ENCODE measurements around the gene CPVL. TPM values are rescaled to one million over a fixed set of nuclear protein-coding genes. Genes with fewer than 3 reads are reported as not detected.

Gene CPVL
- total RNA-seq, 2 donors from 2014 or later = 32.4 to 53.3 TPM

DNA sequence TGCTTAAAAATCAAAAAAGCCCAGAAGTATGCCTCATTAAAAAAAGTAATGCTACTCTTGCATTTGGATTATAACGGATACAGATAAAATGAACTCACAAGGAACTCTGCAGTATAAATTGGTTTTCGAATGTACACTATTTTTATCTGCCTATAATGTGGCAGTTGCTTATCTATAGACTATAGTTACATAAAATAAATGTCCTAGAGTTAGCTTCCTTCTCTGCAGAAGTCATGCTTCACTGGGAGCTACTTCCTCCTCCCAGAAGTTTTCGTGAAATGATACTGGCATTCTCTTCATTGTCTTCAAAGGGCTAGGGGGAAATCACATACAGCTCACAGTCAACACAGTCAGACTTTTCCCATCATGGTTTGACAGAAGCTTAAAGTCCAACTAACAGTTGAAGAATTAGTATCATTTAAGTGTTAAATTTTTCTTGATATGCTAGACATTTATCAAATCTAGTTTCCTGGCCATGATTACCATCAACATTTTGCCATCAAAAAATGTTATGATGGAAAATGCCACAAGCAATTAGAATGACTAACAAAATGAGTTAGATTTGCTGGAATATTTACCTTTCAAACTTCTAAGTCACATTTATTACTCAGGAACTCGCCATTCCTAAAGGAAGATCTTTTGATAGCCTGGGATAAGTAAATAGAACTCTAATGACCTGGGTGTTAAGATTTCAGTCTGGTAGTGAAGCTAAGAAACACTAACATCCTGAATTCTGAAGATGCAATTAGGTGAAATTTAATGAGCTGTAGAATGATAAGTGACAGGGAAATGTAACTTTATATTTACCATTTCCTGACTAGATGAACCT lies 100.9 kb downstream of the CPVL start:
- no peak overlapping the region for H3K4me3 Mint-ChIP-seq
- Histone ChIP-seq H3K4me3 (ENCODE audit: low read length) (no peak overlapping the region), H3K9ac (ENCODE audit: extremely low read depth, low read length, poor library complexity, severe bottlenecking) (no peak overlapping the region), H3K9me3 (ENCODE audit: control insufficient read depth, low read length) (peaks cover 18% of the 10 kb centered on the region), H3K36me3 (ENCODE audit: control insufficient read depth, insufficient read depth, low read length) (no peaks in the 10 kb centered on the region), H3K4me1 (ENCODE audit: control insufficient read depth, insufficient read depth, low read length) (peaks cover 14% of the 10 kb centered on the region), H3K27me3 (ENCODE audit: control insufficient read depth, insufficient read depth, low read length, poor library complexity, severe bottlenecking) (no peaks in the 10 kb centered on the region), H3K27ac (ENCODE audit: low read depth, low read length) (no peak overlapping the region)
- TF ChIP-seq, protein P1, sequence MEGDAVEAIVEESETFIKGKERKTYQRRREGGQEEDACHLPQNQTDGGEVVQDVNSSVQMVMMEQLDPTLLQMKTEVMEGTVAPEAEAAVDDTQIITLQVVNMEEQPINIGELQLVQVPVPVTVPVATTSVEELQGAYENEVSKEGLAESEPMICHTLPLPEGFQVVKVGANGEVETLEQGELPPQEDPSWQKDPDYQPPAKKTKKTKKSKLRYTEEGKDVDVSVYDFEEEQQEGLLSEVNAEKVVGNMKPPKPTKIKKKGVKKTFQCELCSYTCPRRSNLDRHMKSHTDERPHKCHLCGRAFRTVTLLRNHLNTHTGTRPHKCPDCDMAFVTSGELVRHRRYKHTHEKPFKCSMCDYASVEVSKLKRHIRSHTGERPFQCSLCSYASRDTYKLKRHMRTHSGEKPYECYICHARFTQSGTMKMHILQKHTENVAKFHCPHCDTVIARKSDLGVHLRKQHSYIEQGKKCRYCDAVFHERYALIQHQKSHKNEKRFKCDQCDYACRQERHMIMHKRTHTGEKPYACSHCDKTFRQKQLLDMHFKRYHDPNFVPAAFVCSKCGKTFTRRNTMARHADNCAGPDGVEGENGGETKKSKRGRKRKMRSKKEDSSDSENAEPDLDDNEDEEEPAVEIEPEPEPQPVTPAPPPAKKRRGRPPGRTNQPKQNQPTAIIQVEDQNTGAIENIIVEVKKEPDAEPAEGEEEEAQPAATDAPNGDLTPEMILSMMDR (conservative IDR thresholded peaks at IDR 0.05) = no peak
- H3K36me3 Mint-ChIP-seq (ENCODE audit: low read depth) = peaks cover 4% of the 10 kb centered on the region
- no peak overlapping the region for H3K27ac Mint-ChIP-seq
- peaks cover 20% of the 10 kb centered on the region for H3K9me3 Mint-ChIP-seq
- DNase-seq = no peak
- H3K27me3 Mint-ChIP-seq (ENCODE audit: insufficient read depth) = peaks cover 3% of the 10 kb centered on the region
- H3K4me1 Mint-ChIP-seq = peaks cover 53% of the 10 kb centered on the region
- WGBS, 2 experiments (ENCODE audit: insufficient coverage in 1 of 2, insufficient read length in 1 of 2) = 91 to 100% methylated on average over 1 to 4 of the region's 4 CpGs

DNA sequence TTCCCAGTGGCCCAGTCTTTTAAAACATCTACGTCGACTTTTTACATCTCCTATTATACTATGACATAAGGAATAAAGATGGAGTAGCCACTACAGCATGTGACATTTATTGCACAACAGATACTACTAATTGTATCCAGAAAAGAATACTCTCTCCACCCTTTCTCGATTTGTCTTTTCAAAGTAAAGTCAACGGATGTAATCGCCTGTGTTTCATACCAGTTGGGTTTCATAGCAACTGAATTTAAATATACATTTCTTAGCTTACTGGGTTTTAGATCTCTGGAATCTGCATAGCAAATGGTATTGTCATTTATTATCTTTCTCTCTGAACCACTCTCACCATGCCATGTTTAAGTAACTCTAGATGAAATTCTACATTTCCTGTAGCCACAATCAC lies 101.8 kb downstream of the CPVL start:
- WGBS, 2 experiments (ENCODE audit: insufficient coverage in 1 of 2, insufficient read length in 1 of 2) = 90 to 94% methylated on average over 2 to 5 of the region's 5 CpGs
- Mint-ChIP-seq H3K36me3 (ENCODE audit: low read depth) (peaks cover 4% of the 10 kb centered on the region), H3K9me3 (peaks cover 17% of the 10 kb centered on the region), H3K27ac (no peak overlapping the region), H3K4me3 (no peak overlapping the region), H3K27me3 (ENCODE audit: insufficient read depth) (peaks cover 3% of the 10 kb centered on the region), H3K4me1 (peaks cover 61% of the 10 kb centered on the region)
- H3K4me1 ChIP-seq (ENCODE audit: control insufficient read depth, insufficient read depth, low read length) = peaks cover 14% of the 10 kb centered on the region
- TF ChIP-seq, protein P1 (conservative IDR thresholded peaks at IDR 0.05) = no peak
- H3K9me3 ChIP-seq (ENCODE audit: control insufficient read depth, low read length) = peaks cover 18% of the 10 kb centered on the region
- DNase-seq = no peak
- H3K27me3 ChIP-seq (ENCODE audit: control insufficient read depth, insufficient read depth, low read length, poor library complexity, severe bottlenecking) = no peaks in the 10 kb centered on the region
- no peaks in the 10 kb centered on the region for H3K36me3 ChIP-seq (ENCODE audit: control insufficient read depth, insufficient read depth, low read length)
- H3K4me3 ChIP-seq (ENCODE audit: low read length) = no peak overlapping the region
- no peak overlapping the region for H3K9ac ChIP-seq (ENCODE audit: extremely low read depth, low read length, poor library complexity, severe bottlenecking)
- no peak overlapping the region for H3K27ac ChIP-seq (ENCODE audit: low read depth, low read length)

DNA sequence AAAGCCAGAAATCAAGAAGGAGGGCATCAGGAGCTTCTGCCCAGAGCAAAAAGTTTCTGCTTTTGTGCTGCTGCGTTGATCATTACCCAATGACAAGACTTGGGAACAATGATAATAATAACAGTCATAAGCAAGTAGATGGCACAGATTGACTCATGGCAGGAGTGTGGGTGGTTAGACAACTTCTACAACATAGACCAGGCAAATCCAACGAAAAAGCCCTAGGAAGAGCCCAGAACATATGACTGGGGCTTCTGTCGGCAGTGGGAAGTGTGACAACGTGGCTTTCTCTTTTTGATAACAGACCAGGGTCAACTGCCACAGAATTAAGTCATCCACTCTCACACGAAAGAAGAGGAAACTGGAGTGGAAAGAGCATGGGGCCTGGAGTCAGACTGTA lies 102.8 kb downstream of the CPVL start:
- peak overlapping the region; percentile 81 for H3K27ac Mint-ChIP-seq
- TF ChIP-seq, protein P1 (conservative IDR thresholded peaks at IDR 0.05) = no peak
- WGBS, 2 experiments (ENCODE audit: insufficient coverage in 1 of 2, insufficient read length in 1 of 2) = 86 to 100% methylated on average over 5 of the region's 5 CpGs

More for the DNA sequence above, 102.8 kb downstream of the CPVL start:
- H3K27me3 ChIP-seq (ENCODE audit: control insufficient read depth, insufficient read depth, low read length, poor library complexity, severe bottlenecking) = no peaks in the 10 kb centered on the region
- H3K36me3 ChIP-seq (ENCODE audit: control insufficient read depth, insufficient read depth, low read length) = no peaks in the 10 kb centered on the region
- Mint-ChIP-seq H3K36me3 (ENCODE audit: low read depth) (no peaks in the 10 kb centered on the region), H3K4me3 (no peak overlapping the region), H3K27me3 (ENCODE audit: insufficient read depth) (no peaks in the 10 kb centered on the region), H3K9me3 (peaks cover 13% of the 10 kb centered on the region), H3K4me1 (peaks cover 70% of the 10 kb centered on the region)
- DNase-seq = peak; percentile 42
- peaks cover 14% of the 10 kb centered on the region for H3K4me1 ChIP-seq (ENCODE audit: control insufficient read depth, insufficient read depth, low read length)
- peaks cover 14% of the 10 kb centered on the region for H3K9me3 ChIP-seq (ENCODE audit: control insufficient read depth, low read length)
- H3K27ac ChIP-seq (ENCODE audit: low read depth, low read length) = peak overlapping the region; percentile 49
- H3K4me3 ChIP-seq (ENCODE audit: low read length) = peak overlapping the region; percentile 7
- H3K9ac ChIP-seq (ENCODE audit: extremely low read depth, low read length, poor library complexity, severe bottlenecking) = no peak overlapping the region
